IMR-90 (cell line): ENCODE results near the gene MAML3. TPM values are rescaled to one million over a fixed set of nuclear protein-coding genes. Genes with fewer than 3 reads are reported as not detected.

Experiments used
- ATAC-seq: fragments of 200-7000 bp; cut with Tn5 transposase; 2 replicates; pipeline ENCODE4 v1.9.1; 2020; ENCODE audit warnings: low read depth, mild to moderate bottlenecking, moderate library complexity
- BruUV-seq: library from RNA; stranded (reverse); fragments of 400-500 nt; replicated peaks from 2 replicates; lab custom pipeline; 2021; lab: Mats Ljungman, UMichigan
- CTCF ChIA-PET: fragments of 300-600 bp; formaldehyde crosslinking; extraction: SDS; loops from one replicate; lab custom pipeline; 2021; ENCODE audit warnings: antibody characterized with exemption; lab: Yijun Ruan, JAX
- POLR2A ChIA-PET: fragments of 300-600 bp; sonication (Branson Sonifier 250); formaldehyde crosslinking; loops from one replicate; lab custom pipeline; 2022; ENCODE audit warnings: antibody characterized with exemption; ENCODE audit not compliant: unreplicated experiment; lab: Charles Lee
- DNase-seq: peaks from one replicate; pipeline ENCODE4 v3.0.0; 2013
- H2AFZ ChIP-seq: replicated peaks from 2 replicates; pipeline ENCODE3; 2013; ENCODE audit warnings: low read length, mild to moderate bottlenecking; ENCODE audit not compliant: poor library complexity
- H2AK5ac ChIP-seq: 2 replicates; pipeline ENCODE4 v1.6.1; 2013; ENCODE audit warnings: low read depth, low read length, inconsistent platforms
- H2AK9ac ChIP-seq: replicated peaks from 2 replicates; pipeline ENCODE3; 2013; ENCODE audit warnings: mild to moderate bottlenecking, low read depth, low read length, moderate library complexity; ENCODE audit not compliant: poor library complexity
- H2BK120ac ChIP-seq: 2 replicates; pipeline ENCODE4 v1.6.1; 2013; ENCODE audit warnings: low read depth, low read length, inconsistent platforms
- H2BK15ac ChIP-seq: 3 replicates; pipeline ENCODE4 v1.6.1; 2013; ENCODE audit warnings: low read depth, low read length, inconsistent platforms
- H2BK20ac ChIP-seq: 2 replicates; pipeline ENCODE4 v1.6.1; 2013; ENCODE audit warnings: low read depth, mild to moderate bottlenecking, inconsistent platforms, low read length, moderate library complexity
- H2BK5ac ChIP-seq: 2 replicates; pipeline ENCODE4 v1.6.1; 2013; ENCODE audit warnings: mild to moderate bottlenecking, low read depth, low read length, inconsistent platforms; ENCODE audit not compliant: poor library complexity, severe bottlenecking
- H3K14ac ChIP-seq: replicated peaks from 2 replicates; pipeline ENCODE4 v1.6.1; 2013; ENCODE audit warnings: low read depth, low read length, inconsistent platforms
- H3K18ac ChIP-seq: 2 replicates; pipeline ENCODE4 v1.6.1; 2013; ENCODE audit warnings: low read depth, low read length, control low read depth
- H3K23ac ChIP-seq: 2 replicates; pipeline ENCODE4 v1.6.1; 2013; ENCODE audit warnings: low read depth, low read length, inconsistent platforms
- H3K27ac ChIP-seq: 2 replicates; pipeline ENCODE4 v1.5.1; 2013; ENCODE audit warnings: mild to moderate bottlenecking, control low read depth, low read length; ENCODE audit not compliant: insufficient read depth
- H3K27me3 ChIP-seq: 2 replicates; pipeline ENCODE4 v1.6.1; 2013; ENCODE audit warnings: low read length; ENCODE audit not compliant: control insufficient read depth, insufficient read depth
- H3K36me3 ChIP-seq: 2 replicates; pipeline ENCODE4 v1.6.1; 2013; ENCODE audit warnings: low read length, mixed read lengths; ENCODE audit not compliant: control insufficient read depth, insufficient read depth
- H3K4ac ChIP-seq: 2 replicates; pipeline ENCODE4 v1.6.1; 2013; ENCODE audit warnings: low read depth, low read length, inconsistent platforms
- H3K4me1 ChIP-seq: 2 replicates; pipeline ENCODE4 v1.6.1; 2013; ENCODE audit warnings: low read length, mixed read lengths; ENCODE audit not compliant: control insufficient read depth, insufficient read depth
- H3K4me2 ChIP-seq: 2 replicates; pipeline ENCODE4 v1.6.1; 2013; ENCODE audit warnings: low read depth, mild to moderate bottlenecking, control low read depth, low read length, moderate library complexity
- H3K4me3 ChIP-seq: 2 replicates; pipeline ENCODE4 v1.5.1; 2013; ENCODE audit warnings: low read depth, mild to moderate bottlenecking, control low read depth, low read length, moderate library complexity; ENCODE audit not compliant: insufficient read depth
- H3K56ac ChIP-seq: 2 replicates; pipeline ENCODE4 v1.6.1; 2013; ENCODE audit warnings: low read length, inconsistent platforms; ENCODE audit not compliant: insufficient read depth; ENCODE audit errors: extremely low read depth
- H3K79me1 ChIP-seq, 2 experiments: 2 replicates each; pipeline ENCODE4 v1.6.1; 2013; ENCODE audit warnings: low read length in 2 of 2, inconsistent platforms in 1 of 2, low read depth in 1 of 2
- H3K9ac ChIP-seq: 2 replicates; pipeline ENCODE4 v1.6.1; 2013; ENCODE audit warnings: low read depth, low read length, control low read depth
- H3K9me1 ChIP-seq: 2 replicates; pipeline ENCODE4 v1.6.1; 2013; ENCODE audit warnings: low read length, inconsistent platforms; ENCODE audit not compliant: insufficient read depth
- H3K9me3 ChIP-seq: 2 replicates; pipeline ENCODE4 v1.6.1; 2013; ENCODE audit warnings: low read length; ENCODE audit not compliant: control insufficient read depth, insufficient read depth
- H4K20me1 ChIP-seq: 2 replicates; pipeline ENCODE4 v1.6.1; 2013; ENCODE audit warnings: low read length, inconsistent platforms; ENCODE audit not compliant: insufficient read depth
- H4K5ac ChIP-seq: 2 replicates; pipeline ENCODE4 v1.6.1; 2013; ENCODE audit warnings: mild to moderate bottlenecking, low read depth, low read length, control low read depth
- H4K8ac ChIP-seq, 2 experiments: 2 replicates each; pipeline ENCODE4 v1.6.1; 2013; ENCODE audit warnings: low read depth in 2 of 2, low read length in 2 of 2, control low read depth in 1 of 2, inconsistent platforms in 1 of 2
- H4K91ac ChIP-seq: 2 replicates; pipeline ENCODE4 v1.6.1; 2013; ENCODE audit warnings: low read depth, low read length, inconsistent platforms; ENCODE audit not compliant: insufficient read depth
- BHLHE40 ChIP-seq: fragments of 150-350 bp; IDR thresholded peaks from 2 replicates; pipeline ENCODE4 v1.6.1; 2016; ENCODE audit warnings: mild to moderate bottlenecking, low read depth, low read length
- CHD1 ChIP-seq: IDR thresholded peaks from 2 replicates; pipeline ENCODE4 v1.6.1; 2012; ENCODE audit warnings: low read depth, low read length, improper control_type of control experiment
- CTCF ChIP-seq: conservative IDR thresholded peaks from 2 replicates; pipeline ENCODE4 v1.5.1; 2012; ENCODE audit warnings: mild to moderate bottlenecking, low read depth, low read length, improper control_type of control experiment
- ELK1 ChIP-seq: fragments of 150-350 bp; IDR thresholded peaks from 2 replicates; pipeline ENCODE4 v1.6.1; 2016; ENCODE audit warnings: low read depth, mild to moderate bottlenecking, low read length, moderate library complexity, borderline replicate concordance
- FOS ChIP-seq: fragments of 150-350 bp; IDR thresholded peaks from 2 replicates; pipeline ENCODE4 v1.6.1; 2016; ENCODE audit warnings: low read depth, low read length
- MAFK ChIP-seq: IDR thresholded peaks from 2 replicates; pipeline ENCODE4 v1.6.1; 2012; ENCODE audit warnings: low read depth, low read length, improper control_type of control experiment
- MAZ ChIP-seq: IDR thresholded peaks from 2 replicates; pipeline ENCODE4 v1.6.1; 2012; ENCODE audit warnings: low read depth, mild to moderate bottlenecking, low read length, improper control_type of control experiment, moderate library complexity, borderline replicate concordance
- MXI1 ChIP-seq: IDR thresholded peaks from 2 replicates; pipeline ENCODE4 v1.6.1; 2012; ENCODE audit warnings: low read depth, mild to moderate bottlenecking, low read length, moderate library complexity, borderline replicate concordance
- NFE2L2 ChIP-seq: fragments of 150-350 bp; IDR thresholded peaks from 2 replicates; pipeline ENCODE4 v1.6.1; 2016; ENCODE audit warnings: low read depth, mild to moderate bottlenecking, low read length
- POLR2A ChIP-seq: IDR thresholded peaks from 2 replicates; pipeline ENCODE4 v1.6.1; 2012; ENCODE audit warnings: mild to moderate bottlenecking, low read depth, low read length
- RCOR1 ChIP-seq: IDR thresholded peaks from 2 replicates; pipeline ENCODE4 v1.6.1; 2012; ENCODE audit warnings: mild to moderate bottlenecking, low read length, improper control_type of control experiment; ENCODE audit not compliant: insufficient replicate concordance
- RFX5 ChIP-seq: IDR thresholded peaks from 2 replicates; pipeline ENCODE4 v1.8.0; 2012; ENCODE audit warnings: low read depth, mild to moderate bottlenecking, low read length, moderate library complexity
- SMC3 ChIP-seq: fragments of 150-350 bp; IDR thresholded peaks from 2 replicates; pipeline ENCODE4 v1.6.1; 2016; ENCODE audit warnings: low read depth, mild to moderate bottlenecking, antibody characterized with exemption, low read length, moderate library complexity
- USF2 ChIP-seq: fragments of 150-350 bp; IDR thresholded peaks from 2 replicates; pipeline ENCODE4 v1.6.1; 2017; ENCODE audit warnings: mild to moderate bottlenecking, antibody characterized with exemption, low read length, low read depth
- WGBS, 2 experiments: methylation state at CpG; one replicate each; pipeline versions ENCODE4 v1.1.5 to v1.1.7; 2013; ENCODE audit warnings: missing lambda C conversion rate in 2 of 2; ENCODE audit not compliant: insufficient read length in 1 of 2; ENCODE audit errors: extremely low coverage in 2 of 2; 5-methylcytosine and 5-hydroxymethylcytosine counted together
- dilution Hi-C: fragments of 300-500 bp; cut with HindIII; formaldehyde crosslinking; loops from one replicate; pipeline ENCODE4 v1.14.3; 2018; ENCODE audit warnings: low sequenced_read_pairs; ENCODE audit not compliant: unreplicated experiment
- in situ Hi-C: fragments of 300-500 bp; cut with MboI; formaldehyde crosslinking; loops from 3 replicates; pipeline ENCODE4 v1.14.3; 2019; ENCODE audit warnings: low sequenced_read_pairs, inconsistent platforms, mixed read lengths
- intact Hi-C: fragments of 100-400 bp; cut with micrococcal nuclease; formaldehyde crosslinking; loops from 2 replicates; pipeline ENCODE4 v1.10.0; 2022
- polyA plus RNA-seq, 3 experiments: library from polyadenylated mRNA; depleted of rRNA; stranded (reverse); fragments of >200 nt; gene quantifications; 2 replicates each; pipeline ENCODE4 v1.2.3, GENCODE V29; 2012; ENCODE audit warnings: low replicate concordance in 1 of 3
- total RNA-seq: library from RNA; depleted of rRNA; stranded (reverse); fragments of >200 nt; gene quantifications from 2 replicates; pipeline ENCODE4 v1.2.3, GENCODE V29; 2012

The MAML3 gene
- total and polyA plus RNA-seq, 2 of the 4 experiments (the other 2 are of a cell fraction): 0.90 to 1.7 TPM

- no peaks in the 10 kb centered on the region for H3K27me3 ChIP-seq
- H3K27ac ChIP-seq: no peak overlapping the region
- H2BK20ac ChIP-seq: peak overlapping the region; percentile 1; the same call in 1 of the 2 replicates
- no peaks in the 10 kb centered on the region; the same call in 1 of the 2 replicates for H3K9me1 ChIP-seq
- in situ Hi-C loops (loop anchor here (25.0 kb wide), 2 partner anchors 608 to 858 kb away; no protein-coding TSS in a partner anchor), intact Hi-C loops (loop anchor here (5.0 kb wide), 2 partner anchors 102 to 272 kb away; no protein-coding TSS in a partner anchor), dilution Hi-C loops (no loop called here)
- no peak overlapping the region for H2AK9ac ChIP-seq
- peak overlapping the region; percentile 66 for H3K18ac ChIP-seq
- H2AFZ ChIP-seq: peak overlapping the region; percentile 90
- H4K8ac ChIP-seq: peak overlapping the region in 1 of 2 experiments; percentile 80; a peak in 1 of 4 replicates
- H2BK5ac ChIP-seq: no peak overlapping the region
- H3K56ac ChIP-seq: no peak overlapping the region
- H3K4me2 ChIP-seq: peak overlapping the region; percentile 75
- no peaks in the 10 kb centered on the region for H3K9me3 ChIP-seq
- WGBS, 2 experiments: no CpG with 5 or more reads among the region's 6 CpGs
- peak overlapping the region; percentile 66; the same call in 1 of the 2 replicates for H3K14ac ChIP-seq
- peak overlapping the region; percentile 48 for H3K4ac ChIP-seq
- ChIA-PET POLR2A (interaction anchor here (0.6 kb wide), 1 partner anchor 158 kb away, joined by 5 read pairs; no protein-coding TSS in a partner anchor), CTCF (interaction anchor here (0.6 to 1.5 kb wide), 5 partner anchors 248 to 568 kb away, joined by 3 to 8 read pairs (median 5); no protein-coding TSS in a partner anchor)
- peak overlapping the region; percentile 82 for H3K23ac ChIP-seq
- H4K5ac ChIP-seq: peak overlapping the region; percentile 13
- H2AK5ac ChIP-seq: no peak overlapping the region
- peaks cover 2% of the 10 kb centered on the region; the same call in 1 of the 2 replicates for H3K4me1 ChIP-seq
- H4K20me1 ChIP-seq: no peaks in the 10 kb centered on the region
- DNase-seq: peak; percentile 8
- peak overlapping the region; percentile 25; the same call in 1 of the 2 replicates for H3K9ac ChIP-seq
- H2BK15ac ChIP-seq: no peak overlapping the region
- peak; percentile 48 for ATAC-seq
- H3K4me3 ChIP-seq: peak overlapping the region; percentile 22
- BruUV-seq: no TSS peak
- 0 out of 4 replicates have a peak, but pooled peaks cover 0 to 7% of the 10 kb centered on the region in 2 experiments for H3K79me1 ChIP-seq
- no peak overlapping the region for H4K91ac ChIP-seq
- peak overlapping the region; percentile 76 for H2BK120ac ChIP-seq
- no peaks in the 10 kb centered on the region for H3K36me3 ChIP-seq
- no peak for TF ChIP-seq BHLHE40
- TF ChIP-seq ELK1: no peak
- no peak for TF ChIP-seq CHD1
- TF ChIP-seq POLR2A: no peak
- no peak for TF ChIP-seq MXI1
- TF ChIP-seq MAZ: no peak
- TF ChIP-seq USF2: no peak
- no peak for TF ChIP-seq FOS
- no peak for TF ChIP-seq SMC3
- TF ChIP-seq NFE2L2: no peak
- TF ChIP-seq RFX5: no peak
- TF ChIP-seq RCOR1: no peak
- no peak for TF ChIP-seq MAFK
- TF ChIP-seq CTCF: no peak
These were observed 150.0 kb downstream of the MAML3 start for GRCh38 chr4:140003876-140004548.
